Measurements from ENCODE around the gene BTLA.
"Not testable (repeated sequence)": the region's sequence is repeated elsewhere in the genome, so short reads cannot be mapped to it uniquely, and the experiment has no call there.

BTLA gene

DNA sequence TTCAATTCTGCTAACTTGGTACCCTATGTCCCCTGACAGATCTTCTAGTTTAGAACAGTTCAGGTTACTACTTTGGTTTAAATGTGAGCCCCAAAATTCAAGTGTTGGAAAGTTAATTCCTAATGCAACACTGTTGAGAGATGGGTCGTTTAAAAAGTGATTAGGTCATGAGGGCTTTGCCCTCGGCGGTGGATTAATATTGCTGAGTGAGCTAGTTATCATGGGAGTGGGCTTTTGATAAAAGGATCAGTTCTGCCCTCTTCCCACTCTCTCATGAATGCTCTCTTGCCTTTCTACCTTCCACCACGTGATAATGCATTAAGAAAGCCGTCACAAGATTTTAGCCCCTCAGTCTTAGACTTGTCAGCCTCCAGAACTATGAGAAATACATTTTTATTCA is 72.1 kb downstream of the BTLA start:
- DNase-seq (ENCODE audit: insufficient read length) (no peak), FAIRE-seq (no peak)
- TF ChIP-seq POLR2A (IDR thresholded peaks at IDR 0.05; ENCODE audit: low read depth, low read length) (no peak), TAF1 (IDR thresholded peaks at IDR 0.05; ENCODE audit: borderline replicate concordance, low read depth, low read length) (no peak), POLR2AphosphoS5 (IDR thresholded peaks at IDR 0.05; ENCODE audit: low read depth, low read length) (no peak)

- DNase-seq (ENCODE audit: insufficient read length) (no peak), FAIRE-seq (no peak)
- no peak for TF ChIP-seq TAF1 (IDR thresholded peaks at IDR 0.05; ENCODE audit: borderline replicate concordance, low read depth, low read length)
- TF ChIP-seq POLR2A (IDR thresholded peaks at IDR 0.05; ENCODE audit: low read depth, low read length), result no peak
- no peak for TF ChIP-seq POLR2AphosphoS5 (IDR thresholded peaks at IDR 0.05; ENCODE audit: low read depth, low read length)
These were observed 73.2 kb downstream of the BTLA start for GRCh38 chr3:112425858-112426750.

DNA sequence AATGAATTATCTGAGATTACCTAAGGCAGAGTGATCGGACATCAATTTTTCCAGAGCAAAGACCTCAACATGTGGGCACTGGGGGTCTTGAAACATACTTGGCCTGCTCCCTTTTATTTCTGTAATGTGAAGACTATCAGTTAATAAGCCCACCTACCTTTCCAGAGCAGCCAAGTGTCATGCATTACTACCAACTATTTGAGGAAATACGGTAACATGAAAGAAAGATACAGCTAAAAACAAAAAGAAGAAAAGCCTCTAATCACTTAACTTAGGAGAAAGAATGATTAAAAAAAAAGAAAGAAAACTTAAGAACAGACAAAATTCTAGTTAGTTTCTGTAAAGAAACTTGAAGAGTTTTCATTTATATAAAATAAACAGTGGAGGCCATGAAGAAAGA is 73.9 kb downstream of the BTLA start:
- TF ChIP-seq POLR2AphosphoS5 (IDR thresholded peaks at IDR 0.05; ENCODE audit: low read depth, low read length) (no peak), POLR2A (IDR thresholded peaks at IDR 0.05; ENCODE audit: low read depth, low read length) (no peak), TAF1 (IDR thresholded peaks at IDR 0.05; ENCODE audit: borderline replicate concordance, low read depth, low read length) (no peak)
- no peak for FAIRE-seq
- DNase-seq (ENCODE audit: insufficient read length), result no peak

GRCh38 chr3:112424394-112424793 is 74.9 kb downstream of the BTLA start:
- TF ChIP-seq TAF1 (IDR thresholded peaks at IDR 0.05; ENCODE audit: borderline replicate concordance, low read depth, low read length) (no peak), POLR2A (IDR thresholded peaks at IDR 0.05; ENCODE audit: low read depth, low read length) (no peak), POLR2AphosphoS5 (IDR thresholded peaks at IDR 0.05; ENCODE audit: low read depth, low read length) (no peak)
- FAIRE-seq (no peak), DNase-seq (ENCODE audit: insufficient read length) (no peak)

DNA sequence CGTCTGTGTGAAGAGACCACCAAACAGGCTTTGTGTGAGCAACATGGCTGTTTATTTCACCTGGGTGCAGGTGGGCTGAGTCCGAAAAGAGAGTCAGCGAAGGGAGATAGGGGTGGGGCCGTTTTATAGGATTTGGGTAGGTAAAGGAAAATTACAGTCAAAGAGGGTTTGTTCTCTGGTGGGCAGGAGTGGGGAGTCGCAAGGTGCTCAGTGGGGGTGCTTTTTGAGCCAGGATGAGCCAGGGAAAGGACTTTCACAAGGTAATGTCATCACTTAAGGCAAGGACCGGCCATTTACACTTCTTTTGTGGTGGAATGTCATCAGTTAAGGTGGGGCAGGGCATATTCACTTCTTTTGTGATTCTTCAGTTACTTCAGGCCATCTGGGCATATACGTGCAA is 76.4 kb downstream of the BTLA start:
- not testable (repeated sequence) for DNase-seq (ENCODE audit: insufficient read length); FAIRE-seq

DNA sequence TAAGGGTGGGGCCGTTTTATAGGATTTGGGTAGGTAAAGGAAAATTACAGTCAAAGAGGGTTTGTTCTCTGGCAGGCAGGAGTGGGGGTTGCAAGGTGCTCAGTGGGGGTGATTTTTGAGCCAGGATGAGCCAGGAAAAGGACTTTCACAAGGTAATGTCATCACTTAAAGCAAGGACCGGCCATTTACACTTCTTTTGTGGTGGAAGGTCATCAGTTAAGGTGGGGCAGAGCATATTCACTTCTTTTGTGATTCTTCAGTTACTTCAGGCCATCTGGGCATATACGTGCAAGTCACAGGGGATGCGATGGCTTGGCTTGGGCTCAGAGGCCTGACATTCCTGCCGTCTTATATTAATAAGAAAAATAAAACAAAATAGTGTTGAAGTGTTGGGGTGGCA is 80.7 kb downstream of the BTLA start:
- not testable (repeated sequence) for FAIRE-seq; DNase-seq (ENCODE audit: insufficient read length)

- no peak for TF ChIP-seq POLR2A (IDR thresholded peaks at IDR 0.05; ENCODE audit: low read depth, low read length)
- TF ChIP-seq POLR2AphosphoS5 (IDR thresholded peaks at IDR 0.05; ENCODE audit: low read depth, low read length), result no peak
- no peak for FAIRE-seq
These were observed 81.5 kb downstream of the BTLA start for GRCh38 chr3:112417696-112418318.

GRCh38 chr3:112416391-112417212 is 82.7 kb downstream of the BTLA start:
- TF ChIP-seq POLR2A (IDR thresholded peaks at IDR 0.05; ENCODE audit: low read depth, low read length) (no peak), TAF1 (IDR thresholded peaks at IDR 0.05; ENCODE audit: borderline replicate concordance, low read depth, low read length) (no peak), POLR2AphosphoS5 (IDR thresholded peaks at IDR 0.05; ENCODE audit: low read depth, low read length) (no peak)
- FAIRE-seq, result no peak
- DNase-seq (ENCODE audit: insufficient read length), result no peak

More at GRCh38 chr3:112417696-112418318, 81.5 kb downstream of the BTLA start:
- DNase-seq (ENCODE audit: insufficient read length), result no peak

- FAIRE-seq, result no peak
- DNase-seq (ENCODE audit: insufficient read length), result no peak
- TF ChIP-seq TAF1 (IDR thresholded peaks at IDR 0.05; ENCODE audit: borderline replicate concordance, low read depth, low read length), result no peak
These were observed 83.9 kb downstream of the BTLA start for GRCh38 chr3:112415390-112415789.

All from GM12892 (cell line).